GM12878 (cell line): ENCODE measurements around the gene TADA2A. TPM values are rescaled to one million over a fixed set of nuclear protein-coding genes. Genes with fewer than 3 reads are reported as not detected.

ENCODE experiments used
- ATAC-seq: fragments of 200-7000 bp; cut with Tn5 transposase; 3 replicates; pipeline ENCODE4 v1.9.1; 2020; ENCODE audit warnings: mild to moderate bottlenecking, moderate library complexity
- BruUV-seq: library from RNA; stranded (reverse); fragments of 400-500 nt; replicated peaks from 2 replicates; lab custom pipeline; 2021; lab: Mats Ljungman, UMichigan
- CTCF ChIA-PET: fragments of 300-600 bp; sonication (Branson Sonifier 250); formaldehyde crosslinking; extraction: SDS; loops from one replicate; lab custom pipeline; 2021; ENCODE audit warnings: inconsistent platforms; lab: Yijun Ruan, JAX
- POLR2A ChIA-PET: fragments of 350-600 bp; formaldehyde crosslinking; extraction: SDS; loops from one replicate; lab custom pipeline; 2021; ENCODE audit warnings: inconsistent platforms; lab: Charles Lee
- RAD21 ChIA-PET: fragments of 300-600 bp; sonication (Branson Sonifier 250); formaldehyde crosslinking; loops from one replicate; lab custom pipeline; 2023; ENCODE audit warnings: antibody characterized with exemption; ENCODE audit not compliant: unreplicated experiment; lab: Charles Lee
- SMC1A ChIA-PET: fragments of 300-600 bp; sonication (Branson Sonifier 250); formaldehyde crosslinking; loops from one replicate; lab custom pipeline; 2023; ENCODE audit not compliant: unreplicated experiment, uncharacterized antibody; lab: Charles Lee
- DNase-seq: peaks from one replicate; pipeline ENCODE4 v3.0.0-alpha.2; 2011; ENCODE audit warnings: low read depth, low spot score
- FAIRE-seq: peaks from 3 replicates; lab custom pipeline; 2011; peaks lifted over from hg19 to GRCh38; lab: Jason Lieb, UNC
- H2AFZ ChIP-seq: 2 replicates; pipeline ENCODE4 v1.6.0; 2011; ENCODE audit warnings: low read depth, low read length, control low read depth; ENCODE audit not compliant: control insufficient read depth
- H3K27ac ChIP-seq: 2 replicates; pipeline ENCODE4 v1.5.1; 2011; ENCODE audit warnings: control low read depth; ENCODE audit not compliant: control insufficient read depth, insufficient read depth
- H3K27me3 ChIP-seq, 2 experiments: replicated peaks in 1 of 2; 2 replicates each; pipeline versions ENCODE4 v1.6.0 to v1.6.1; 2011; ENCODE audit warnings: low read length in 1 of 2; ENCODE audit not compliant: control insufficient read depth in 2 of 2, insufficient read depth in 2 of 2
- H3K36me3 ChIP-seq, 2 experiments: 2 replicates each; pipeline ENCODE4 v1.5.1; 2011; ENCODE audit warnings: low read length in 1 of 2; ENCODE audit not compliant: control insufficient read depth in 2 of 2, insufficient read depth in 2 of 2
- H3K4me1 ChIP-seq: 2 replicates; pipeline ENCODE4 v1.6.1; 2011; ENCODE audit warnings: mild to moderate bottlenecking, low read length, moderate library complexity, mixed read lengths; ENCODE audit not compliant: control insufficient read depth, insufficient read depth
- H3K4me2 ChIP-seq: 2 replicates; pipeline ENCODE4 v1.6.0; 2011; ENCODE audit warnings: control low read depth; ENCODE audit not compliant: control insufficient read depth, insufficient read depth
- H3K4me3 ChIP-seq: fragments of 200-600 bp; sonication (generic); 2 replicates; pipeline ENCODE4 v1.5.1; 2016
- H3K79me2 ChIP-seq: 2 replicates; pipeline ENCODE4 v1.6.0; 2011; ENCODE audit warnings: low read length; ENCODE audit not compliant: control insufficient read depth, insufficient read depth
- H3K9ac ChIP-seq: 2 replicates; pipeline ENCODE4 v1.8.0; 2011; ENCODE audit warnings: low read length, control low read depth, mixed read lengths; ENCODE audit not compliant: control insufficient read depth, insufficient read depth
- H3K9me3 ChIP-seq: replicated peaks from 3 replicates; pipeline ENCODE4 v1.5.1; 2011; ENCODE audit warnings: mild to moderate bottlenecking, low read length; ENCODE audit not compliant: control insufficient read depth, insufficient read depth
- H4K20me1 ChIP-seq: 2 replicates; pipeline ENCODE4 v1.6.0; 2011; ENCODE audit not compliant: control insufficient read depth, insufficient read depth
- EED ChIP-seq: sonication (generic); IDR thresholded peaks from 2 replicates; pipeline ENCODE4 v1.6.1; 2016; ENCODE audit warnings: antibody characterized with exemption, low read depth
- ETV6 ChIP-seq, 2 experiments: fragments of 450-650 bp in 1 of 2; IDR thresholded peaks in 1 of 2; conservative IDR thresholded peaks in 1 of 2; 2 replicates each; pipeline ENCODE4 v1.6.1; 2014; ENCODE audit warnings: antibody characterized with exemption in 1 of 2, borderline replicate concordance in 1 of 2, low read depth in 1 of 2, mild to moderate bottlenecking in 1 of 2, moderate library complexity in 1 of 2
- GATAD2B ChIP-seq: fragments of 450-650 bp; conservative IDR thresholded peaks from 2 replicates; pipeline ENCODE4 v1.6.1; 2017; ENCODE audit warnings: low read depth, mild to moderate bottlenecking, moderate library complexity
- HCFC1 ChIP-seq: fragments of 150-350 bp; IDR thresholded peaks from 2 replicates; pipeline ENCODE4 v1.6.1; 2014; ENCODE audit warnings: low read length
- LARP7 ChIP-seq: fragments of 450-650 bp; IDR thresholded peaks from 2 replicates; pipeline ENCODE4 v1.6.1; 2017; ENCODE audit warnings: mild to moderate bottlenecking
- NFIC ChIP-seq: IDR thresholded peaks from 2 replicates; pipeline ENCODE4 v1.6.1; 2012; ENCODE audit warnings: low read depth, mild to moderate bottlenecking, inconsistent platforms, low read length, moderate library complexity
- RAD51 ChIP-seq: fragments of 450-650 bp; IDR thresholded peaks from 2 replicates; pipeline ENCODE4 v1.6.1; 2016; ENCODE audit warnings: moderate library complexity, mild to moderate bottlenecking, inconsistent platforms
- RFX5 ChIP-seq: IDR thresholded peaks from 2 replicates; pipeline ENCODE4 v1.6.1; 2011; ENCODE audit warnings: low read depth, low read length, improper control_type of control experiment
- SPI1 ChIP-seq: IDR thresholded peaks from 2 replicates; pipeline ENCODE4 v1.6.1; 2011; ENCODE audit warnings: low read depth, mild to moderate bottlenecking, low read length, moderate library complexity, borderline replicate concordance; ENCODE audit not compliant: insufficient read depth
- STAT1 ChIP-seq: fragments of 450-650 bp; conservative IDR thresholded peaks from 2 replicates; pipeline ENCODE4 v1.6.1; 2014; ENCODE audit warnings: antibody characterized with exemption, mild to moderate bottlenecking
- SUPT20H ChIP-seq: IDR thresholded peaks from 2 replicates; pipeline ENCODE4 v1.6.1; 2011; ENCODE audit warnings: low read depth, mild to moderate bottlenecking, low read length, moderate library complexity, borderline replicate concordance; ENCODE audit not compliant: control insufficient read depth
- WGBS: methylation state at CpG from one replicate; pipeline ENCODE4 v1.1.6; 2016; ENCODE audit warnings: low lambda C conversion rate; ENCODE audit not compliant: insufficient replicate concordance, insufficient coverage; ENCODE audit errors: missing lambda C conversion rate; 5-methylcytosine and 5-hydroxymethylcytosine counted together
- in situ Hi-C: fragments of 300-500 bp; cut with MboI; formaldehyde crosslinking; loops from 9 replicates; pipeline ENCODE4 v1.14.3; 2018; ENCODE audit warnings: mixed read lengths
- intact Hi-C: fragments of 100-400 bp; cut with micrococcal nuclease; formaldehyde crosslinking; loops from one replicate; pipeline ENCODE4 v1.14.2; 2022; ENCODE audit not compliant: unreplicated experiment
- polyA plus RNA-seq, 11 experiments: library from polyadenylated mRNA; depleted of rRNA in 4 of 11; unstranded in 6 of 11; stranded (reverse) in 5 of 11; fragments of >200 nt; fragmentation: Nextera tagmentation in 4 of 11; fragmentation: Illumina TruSeq in 1 of 11; extraction: Ambion mirVana in 4 of 11; extraction: Trizol in 1 of 11; gene quantifications; 1 replicate in 1 of 11; 2 replicates in 10 of 11; pipeline versions ENCODE4 v1.2.1 to v1.2.3, GENCODE V29; 2011 to 2016; ENCODE audit warnings: inconsistent platforms in 2 of 11, missing spikeins in 2 of 11, low read depth in 1 of 11
- total RNA-seq, 4 experiments: library from RNA; depleted of rRNA in 3 of 4; stranded (reverse); fragments of >200 nt in 3 of 4; fragmentation: Illumina TruSeq in 1 of 4; extraction: Trizol in 1 of 4; gene quantifications; 2 replicates each; pipeline versions ENCODE4 v1.2.1 to v1.2.3, GENCODE V29; 2013 to 2021
- TF ChIP-seq, protein P1 (sequence below): IDR thresholded peaks from 2 replicates; pipeline ENCODE4 v1.6.1; 2011; ENCODE audit warnings: mild to moderate bottlenecking, low read depth, low read length, moderate library complexity; ENCODE audit not compliant: insufficient replicate concordance
- TF ChIP-seq, protein P2 (sequence below): IDR thresholded peaks from 2 replicates; pipeline ENCODE4 v1.6.1; 2011; ENCODE audit warnings: low read depth, low read length, improper control_type of control experiment, borderline replicate concordance

The TADA2A gene
- total and polyA plus RNA-seq, 10 of the 15 experiments (the other 5 are each of a cell fraction or from before 2014, with no cell fraction given): 19.6 to 43.8 (median 34.1) TPM

DNA sequence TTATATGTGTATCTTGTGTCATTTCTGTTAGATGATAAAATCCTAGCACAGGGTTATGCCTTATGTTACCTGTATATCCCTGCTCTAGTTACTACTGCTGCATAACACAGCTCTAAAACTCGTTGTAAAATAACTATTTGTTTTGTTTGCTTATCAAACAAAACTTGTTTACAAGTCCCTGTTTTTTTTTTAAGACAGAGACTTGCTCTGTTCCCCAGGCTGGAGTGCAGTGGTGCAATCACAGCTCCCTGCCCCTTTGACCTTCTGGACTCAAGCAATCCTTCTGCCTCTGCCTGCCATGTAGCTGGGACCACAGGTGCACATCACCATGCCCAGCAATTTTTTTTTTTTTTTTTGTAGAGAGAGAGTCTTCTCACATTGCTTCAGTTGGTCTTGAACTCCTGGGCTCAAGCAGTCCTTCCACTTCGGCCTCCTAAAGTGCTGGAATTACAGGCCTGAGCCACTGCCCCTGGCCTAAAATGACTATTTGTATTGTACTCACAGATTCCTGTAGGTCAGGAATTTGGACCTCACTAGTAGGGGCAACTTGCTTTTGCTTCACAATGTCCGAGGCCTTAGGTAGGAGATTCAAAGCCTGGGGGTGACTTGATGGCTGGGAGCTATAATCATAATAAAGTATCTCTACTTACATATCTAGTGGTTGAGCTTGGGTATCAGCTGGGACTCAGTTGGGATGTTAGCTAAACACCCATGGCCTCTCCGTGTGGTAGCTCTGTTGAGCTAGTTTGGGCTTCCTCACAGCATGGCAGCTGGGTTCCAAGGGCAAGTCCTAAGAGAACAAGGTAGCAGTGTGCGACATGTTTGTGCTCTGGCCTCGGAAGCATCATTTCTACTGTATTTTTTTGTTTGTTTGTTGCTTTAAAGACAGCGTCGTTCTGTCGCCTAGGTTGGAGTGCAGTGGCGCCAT, 95.6 kb downstream of the TADA2A start:
- RAD21 ChIA-PET: no interaction called here
- Histone ChIP-seq H3K9me3 (no peaks in the 10 kb centered on the region), H3K79me2 (no peaks in the 10 kb centered on the region; the same call in 1 of the 2 replicates)

DNA sequence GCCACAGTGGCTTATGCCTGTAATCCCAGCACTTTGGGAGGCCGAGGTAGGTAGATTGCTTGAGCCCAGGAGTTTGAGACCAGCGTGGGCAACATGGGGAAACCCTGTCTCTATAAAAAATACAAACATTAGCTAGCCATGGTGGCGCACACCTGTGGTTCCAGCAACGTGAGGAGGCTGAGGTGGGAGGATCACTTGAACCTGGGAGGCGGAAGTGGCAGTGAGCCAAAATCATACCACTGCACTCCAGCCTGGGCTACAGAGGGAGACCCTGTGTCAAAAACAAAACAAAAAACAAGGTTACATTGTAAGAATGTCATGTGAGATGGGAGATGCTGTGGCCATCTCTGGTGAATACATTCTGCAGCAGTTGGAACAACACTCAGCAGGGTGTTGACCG, 96.5 kb downstream of the TADA2A start:
- in situ Hi-C loops: loop anchor here (25.0 kb wide), 1 partner anchor 884 kb away; no protein-coding TSS in a partner anchor
- no peak for DNase-seq
- ChIA-PET CTCF (interaction anchor here (1.1 kb wide), 1 partner anchor 130 kb away, joined by 4 read pairs; no protein-coding TSS in a partner anchor), POLR2A (interaction anchor here (0.7 kb wide), 1 partner anchor 26 kb away, joined by 3 read pairs; no protein-coding TSS in a partner anchor), SMC1A (no interaction called here), RAD21 (no interaction called here)
- Histone ChIP-seq H3K9me3 (no peaks in the 10 kb centered on the region), H3K4me1 (no peaks in the 10 kb centered on the region), H3K4me3 (no peak overlapping the region), H3K79me2 (no peaks in the 10 kb centered on the region; the same call in 1 of the 2 replicates), H3K36me3 (peaks cover 0 to 2% of the 10 kb centered on the region in 2 experiments; a peak in 3 of 4 replicates), H2AFZ (no peak overlapping the region), H3K9ac (no peak overlapping the region), H4K20me1 (no peaks in the 10 kb centered on the region), H3K27me3 (no peaks in the 10 kb centered on the region), H3K27ac (no peak overlapping the region), H3K4me2 (no peak overlapping the region)
- BruUV-seq: no TSS peak
- ATAC-seq: no peak
- WGBS: 89% methylated on average over 6 of the region's 6 CpGs
- FAIRE-seq: no peak
- intact Hi-C loops: no loop called here
- TF ChIP-seq ETV6 (conservative IDR thresholded peaks at IDR 0.05 in 1 of 2, IDR thresholded peaks at IDR 0.05 in 1 of 2; ENCODE audit: borderline replicate concordance in 1 of 2, low read depth in 1 of 2) (no peak), HCFC1 (no peak), SPI1 (no peak), EED (no peak), STAT1 (no peak), SUPT20H (no peak), RAD51 (no peak), RFX5 (no peak), NFIC (no peak), GATAD2B (no peak), LARP7 (no peak)
- TF ChIP-seq, protein P1, sequence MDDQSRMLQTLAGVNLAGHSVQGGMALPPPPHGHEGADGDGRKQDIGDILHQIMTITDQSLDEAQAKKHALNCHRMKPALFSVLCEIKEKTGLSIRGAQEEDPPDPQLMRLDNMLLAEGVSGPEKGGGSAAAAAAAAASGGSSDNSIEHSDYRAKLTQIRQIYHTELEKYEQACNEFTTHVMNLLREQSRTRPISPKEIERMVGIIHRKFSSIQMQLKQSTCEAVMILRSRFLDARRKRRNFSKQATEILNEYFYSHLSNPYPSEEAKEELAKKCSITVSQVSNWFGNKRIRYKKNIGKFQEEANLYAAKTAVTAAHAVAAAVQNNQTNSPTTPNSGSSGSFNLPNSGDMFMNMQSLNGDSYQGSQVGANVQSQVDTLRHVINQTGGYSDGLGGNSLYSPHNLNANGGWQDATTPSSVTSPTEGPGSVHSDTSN: no peak

More for the DNA sequence above, 95.6 kb downstream of the TADA2A start:
- H3K36me3 ChIP-seq: no peaks in the 10 kb centered on the region; a peak in 1 of 4 replicates
- H3K27ac ChIP-seq: no peak overlapping the region
- H3K4me3 ChIP-seq: no peak overlapping the region
- no peaks in the 10 kb centered on the region for H3K4me1 ChIP-seq
- no peaks in the 10 kb centered on the region for H4K20me1 ChIP-seq
- DNase-seq: no peak
- ChIA-PET CTCF (interaction anchor here (1.1 kb wide), 1 partner anchor 129 kb away, joined by 4 read pairs; no protein-coding TSS in a partner anchor), SMC1A (interaction anchor here (1.0 kb wide), 1 partner anchor 129 kb away, joined by 3 read pairs; no protein-coding TSS in a partner anchor), POLR2A (interaction anchor here (0.7 kb wide), 1 partner anchor 25 kb away, joined by 3 read pairs; no protein-coding TSS in a partner anchor)
- FAIRE-seq: no peak
- no peak overlapping the region for H3K9ac ChIP-seq
- intact Hi-C loops: no loop called here
- no peak overlapping the region for H2AFZ ChIP-seq
- BruUV-seq: no TSS peak
- no peak overlapping the region for H3K4me2 ChIP-seq
- H3K27me3 ChIP-seq: no peaks in the 10 kb centered on the region
- TF ChIP-seq, protein P2, sequence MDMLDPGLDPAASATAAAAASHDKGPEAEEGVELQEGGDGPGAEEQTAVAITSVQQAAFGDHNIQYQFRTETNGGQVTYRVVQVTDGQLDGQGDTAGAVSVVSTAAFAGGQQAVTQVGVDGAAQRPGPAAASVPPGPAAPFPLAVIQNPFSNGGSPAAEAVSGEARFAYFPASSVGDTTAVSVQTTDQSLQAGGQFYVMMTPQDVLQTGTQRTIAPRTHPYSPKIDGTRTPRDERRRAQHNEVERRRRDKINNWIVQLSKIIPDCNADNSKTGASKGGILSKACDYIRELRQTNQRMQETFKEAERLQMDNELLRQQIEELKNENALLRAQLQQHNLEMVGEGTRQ: no peak
- TF ChIP-seq, all 136 proteins: peak for 0
- in situ Hi-C loops: loop anchor here (25.0 kb wide), 1 partner anchor 885 kb away; no protein-coding TSS in a partner anchor
- ATAC-seq: no peak
- WGBS: 89% methylated on average over 10 of the region's 10 CpGs
